Measurements from ENCODE around the gene TSR1.

DNA sequence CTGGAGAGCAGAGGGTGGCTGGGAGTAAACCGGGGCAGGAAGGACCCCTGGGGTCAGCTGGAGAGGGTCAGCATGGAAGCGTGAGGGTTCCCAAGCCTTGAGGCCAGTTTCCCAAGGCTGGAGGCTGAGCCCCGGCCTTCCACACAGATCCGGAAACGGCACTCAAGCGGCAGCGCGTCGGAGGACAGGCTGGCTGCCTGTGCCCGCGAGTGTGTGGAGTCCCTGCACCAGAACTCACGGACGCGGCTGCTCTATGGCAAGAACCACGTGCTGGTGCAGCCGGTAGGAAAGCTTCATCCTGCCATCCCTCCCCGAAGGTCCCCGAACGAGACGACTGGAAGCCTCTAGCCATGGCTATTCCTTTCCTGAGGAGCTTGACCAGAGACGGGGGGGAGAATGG is 27.1 kb upstream of the TSR1 start:
- TF ChIP-seq FOXM1 (IDR thresholded peaks at IDR 0.05; ENCODE audit: borderline replicate concordance) (no peak), BHLHE40 (IDR thresholded peaks at IDR 0.05; ENCODE audit: borderline replicate concordance) (no peak), TARDBP (IDR thresholded peaks at IDR 0.05) (no peak), ELF4 (IDR thresholded peaks at IDR 0.05) (no peak), ARNT (IDR thresholded peaks at IDR 0.05) (no peak), SP1 (IDR thresholded peaks at IDR 0.05) (no peak), FOXA1 (IDR thresholded peaks at IDR 0.05) (no peak)

All from HEK293T (cell line).